Gastroesophageal sphincter (tissue), 4 donors: ENCODE data around the gene COMP. TPM values are rescaled to one million over a fixed set of nuclear protein-coding genes. Genes with fewer than 3 reads are reported as not detected.
A peak's percentile ranks its signal among the peaks of the same experiment; 100 is the strongest.

ENCODE experiments used
- ATAC-seq: fragments of 150-250 bp; one replicate; pipeline ENCODE4 v1.9.1; 2016; ENCODE audit warnings: mild to moderate bottlenecking, moderate library complexity
- H3K27ac ChIP-seq, 4 donors: fragments of 200-600 bp; sonication (generic) in 3 of 4; 1 replicate in 3 of 4; 2 replicates in 1 of 4; pipeline ENCODE4 v1.5.1; 2016 to 2019
- H3K27me3 ChIP-seq: fragments of 200-600 bp; sonication (generic); one replicate; pipeline ENCODE4 v1.5.1; 2019
- H3K36me3 ChIP-seq, 2 donors: fragments of 200-600 bp; sonication (generic); one replicate each; pipeline ENCODE4 v1.5.1; 2019; ENCODE audit warnings: control low read depth in 1 of 2
- H3K4me1 ChIP-seq, 3 donors: fragments of 200-600 bp; sonication (generic); 1 replicate in 2 of 3; 2 replicates in 1 of 3; pipeline ENCODE4 v1.5.1; 2016 to 2019; ENCODE audit warnings: control low read depth in 2 of 3
- H3K4me3 ChIP-seq, 2 donors: fragments of 200-600 bp; sonication (generic); one replicate each; pipeline ENCODE4 v1.5.1; 2019; ENCODE audit warnings: mild to moderate bottlenecking in 1 of 2, moderate library complexity in 1 of 2
- H3K9me3 ChIP-seq, 3 donors: fragments of 200-600 bp; sonication (generic); one replicate each; pipeline ENCODE4 v1.5.1; 2017 to 2019; ENCODE audit warnings: control low read depth in 2 of 3
- EP300 ChIP-seq: sonication (generic); formaldehyde crosslinking; IDR thresholded peaks from one replicate; pipeline ENCODE4 v1.6.1; 2017; ENCODE audit warnings: antibody characterized with exemption, mild to moderate bottlenecking
- POLR2A ChIP-seq, 2 donors: fragments of 450-650 bp; IDR thresholded peaks; one replicate each; pipeline ENCODE4 v1.6.1; 2017; ENCODE audit warnings: antibody characterized with exemption in 2 of 2, mild to moderate bottlenecking in 2 of 2, moderate library complexity in 1 of 2
- POLR2AphosphoS5 ChIP-seq: sonication (generic); formaldehyde crosslinking; IDR thresholded peaks from one replicate; pipeline ENCODE4 v1.6.1; 2017; ENCODE audit warnings: antibody characterized with exemption
- WGBS, 2 donors: methylation state at CpG; one replicate each; pipeline ENCODE4 v1.1.5; 2018; ENCODE audit warnings: low coverage in 1 of 2; 5-methylcytosine and 5-hydroxymethylcytosine counted together
- total RNA-seq, 4 donors: library from RNA; depleted of rRNA; stranded (reverse); fragments of >200 nt; gene quantifications; one replicate each; pipeline ENCODE4 v1.1.0, GENCODE V29; 2016
- TF ChIP-seq, protein P1 (sequence below), 4 experiments: fragments of 200-600 bp in 2 of 4; fragments of 450-650 bp in 2 of 4; sonication (generic) in 1 of 4; IDR thresholded peaks; one replicate each; pipeline ENCODE4 v1.5.1; 2017 to 2019; ENCODE audit warnings: antibody characterized with exemption in 4 of 4, mild to moderate bottlenecking in 2 of 4, moderate library complexity in 2 of 4

Gene COMP
- total RNA-seq, 4 donors from 2014 or later: 0.40 to 4.4 (median 0.50) TPM

DNA sequence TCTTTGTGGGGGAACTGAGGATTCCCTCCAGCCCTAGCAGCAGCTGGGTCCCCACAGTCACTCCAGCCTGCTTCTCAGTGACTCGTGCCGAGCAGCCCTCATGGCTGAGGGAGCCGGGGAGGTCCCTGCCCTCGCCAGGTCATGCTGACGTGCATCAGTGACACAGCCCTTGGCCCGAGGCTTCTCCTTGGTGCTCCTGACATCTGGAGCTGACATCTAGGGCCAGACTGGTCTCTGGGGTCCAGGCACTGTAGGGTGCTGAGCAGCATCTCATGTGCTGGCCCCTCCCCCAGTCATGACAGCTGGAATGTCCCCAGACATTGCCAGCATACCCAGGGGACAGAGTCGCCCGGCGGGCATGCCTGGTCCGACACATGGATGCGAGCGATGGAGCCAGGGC is 14.4 kb downstream of the COMP start:
- peaks cover 0 to 9% (median 0%) of the 10 kb centered on the region in 3 donors for H3K4me1 ChIP-seq
- H3K36me3 ChIP-seq: peaks cover 0 to 35% of the 10 kb centered on the region in 2 donors
- H3K4me3 ChIP-seq: no peak overlapping the region
- no peak overlapping the region for H3K27ac ChIP-seq
- H3K27me3 ChIP-seq: peaks cover 7% of the 10 kb centered on the region
- no peak for TF ChIP-seq POLR2A (IDR thresholded peaks at IDR 0.05)
- no peak for TF ChIP-seq POLR2AphosphoS5
- TF ChIP-seq EP300: no peak
- TF ChIP-seq, protein P1, sequence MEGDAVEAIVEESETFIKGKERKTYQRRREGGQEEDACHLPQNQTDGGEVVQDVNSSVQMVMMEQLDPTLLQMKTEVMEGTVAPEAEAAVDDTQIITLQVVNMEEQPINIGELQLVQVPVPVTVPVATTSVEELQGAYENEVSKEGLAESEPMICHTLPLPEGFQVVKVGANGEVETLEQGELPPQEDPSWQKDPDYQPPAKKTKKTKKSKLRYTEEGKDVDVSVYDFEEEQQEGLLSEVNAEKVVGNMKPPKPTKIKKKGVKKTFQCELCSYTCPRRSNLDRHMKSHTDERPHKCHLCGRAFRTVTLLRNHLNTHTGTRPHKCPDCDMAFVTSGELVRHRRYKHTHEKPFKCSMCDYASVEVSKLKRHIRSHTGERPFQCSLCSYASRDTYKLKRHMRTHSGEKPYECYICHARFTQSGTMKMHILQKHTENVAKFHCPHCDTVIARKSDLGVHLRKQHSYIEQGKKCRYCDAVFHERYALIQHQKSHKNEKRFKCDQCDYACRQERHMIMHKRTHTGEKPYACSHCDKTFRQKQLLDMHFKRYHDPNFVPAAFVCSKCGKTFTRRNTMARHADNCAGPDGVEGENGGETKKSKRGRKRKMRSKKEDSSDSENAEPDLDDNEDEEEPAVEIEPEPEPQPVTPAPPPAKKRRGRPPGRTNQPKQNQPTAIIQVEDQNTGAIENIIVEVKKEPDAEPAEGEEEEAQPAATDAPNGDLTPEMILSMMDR (IDR thresholded peaks at IDR 0.05): no peak
- ATAC-seq: no peak
- H3K9me3 ChIP-seq: no peaks in the 10 kb centered on the region
- 63% methylated on average over 6 of the region's 12 CpGs; no CpG with 5 or more reads in 1 of the 2 donors for WGBS, 2 donors

DNA sequence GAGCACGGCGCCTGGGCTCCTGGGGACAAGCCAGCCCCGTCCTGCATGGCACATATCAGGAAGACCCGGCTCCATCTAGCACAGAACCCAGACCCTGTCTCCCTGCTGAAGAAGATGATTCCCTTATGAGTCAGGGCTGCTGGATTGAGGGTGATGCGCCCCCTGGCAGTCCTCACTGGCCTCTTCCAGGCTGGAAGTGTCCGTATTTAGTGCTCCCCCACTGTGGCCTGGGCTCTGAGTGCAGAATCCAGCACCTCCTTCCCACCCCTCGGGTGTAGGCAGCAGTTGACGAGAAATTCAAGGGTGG is 14.9 kb downstream of the COMP start:
- Histone ChIP-seq H3K27me3 (peaks cover 7% of the 10 kb centered on the region), H3K27ac (no peak overlapping the region), H3K4me1 (peaks cover 0 to 9% (median 0%) of the 10 kb centered on the region in 3 donors), H3K9me3 (no peaks in the 10 kb centered on the region), H3K4me3 (no peak overlapping the region), H3K36me3 (peaks cover 0 to 40% of the 10 kb centered on the region in 2 donors)
- no peak for ATAC-seq
- WGBS, 2 donors: no CpG with 5 or more reads among the region's 8 CpGs
- TF ChIP-seq EP300 (no peak), POLR2AphosphoS5 (no peak), POLR2A (IDR thresholded peaks at IDR 0.05) (no peak)
- TF ChIP-seq, protein P1 (IDR thresholded peaks at IDR 0.05): peak in 1 of 4 experiments; percentile 14

DNA sequence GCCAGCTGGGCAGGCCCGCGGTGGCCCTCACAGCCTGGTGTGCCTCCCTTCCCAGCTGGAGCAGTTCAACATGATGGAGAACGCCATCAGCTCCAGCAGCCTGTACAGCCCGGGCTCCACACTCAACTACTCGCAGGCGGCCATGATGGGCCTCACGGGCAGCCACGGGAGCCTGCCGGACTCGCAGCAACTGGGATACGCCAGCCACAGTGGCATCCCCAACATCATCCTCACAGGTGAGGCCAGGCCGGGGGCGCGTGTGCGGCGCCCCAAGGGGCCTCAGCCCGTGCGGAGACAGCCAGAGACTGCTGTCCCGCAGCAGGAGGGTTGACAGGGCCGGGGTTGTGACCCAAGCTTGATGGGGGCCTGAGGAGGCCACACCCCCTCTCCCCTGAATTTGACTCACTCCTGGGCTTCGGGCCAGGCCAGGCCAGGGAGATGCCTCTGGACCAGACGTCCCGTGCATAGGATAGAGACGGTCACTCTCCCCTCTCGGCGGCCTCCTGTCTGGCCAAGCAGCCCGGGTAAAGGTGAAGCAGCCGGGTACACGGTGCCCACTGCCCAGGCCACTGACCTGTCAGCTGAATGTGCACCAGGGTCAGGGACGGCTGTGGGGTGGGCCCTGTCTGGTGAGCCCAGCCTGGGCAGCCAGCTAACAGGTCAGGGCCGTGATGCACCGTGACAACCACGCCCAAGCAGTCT is 15.4 kb downstream of the COMP start:
- ATAC-seq: no peak
- no CpG with 5 or more reads among the region's 33 CpGs for WGBS, 2 donors
- TF ChIP-seq EP300: no peak
- TF ChIP-seq POLR2AphosphoS5: no peak
- no peak for TF ChIP-seq POLR2A (IDR thresholded peaks at IDR 0.05)
- TF ChIP-seq, protein P1 (IDR thresholded peaks at IDR 0.05): no peak

DNA sequence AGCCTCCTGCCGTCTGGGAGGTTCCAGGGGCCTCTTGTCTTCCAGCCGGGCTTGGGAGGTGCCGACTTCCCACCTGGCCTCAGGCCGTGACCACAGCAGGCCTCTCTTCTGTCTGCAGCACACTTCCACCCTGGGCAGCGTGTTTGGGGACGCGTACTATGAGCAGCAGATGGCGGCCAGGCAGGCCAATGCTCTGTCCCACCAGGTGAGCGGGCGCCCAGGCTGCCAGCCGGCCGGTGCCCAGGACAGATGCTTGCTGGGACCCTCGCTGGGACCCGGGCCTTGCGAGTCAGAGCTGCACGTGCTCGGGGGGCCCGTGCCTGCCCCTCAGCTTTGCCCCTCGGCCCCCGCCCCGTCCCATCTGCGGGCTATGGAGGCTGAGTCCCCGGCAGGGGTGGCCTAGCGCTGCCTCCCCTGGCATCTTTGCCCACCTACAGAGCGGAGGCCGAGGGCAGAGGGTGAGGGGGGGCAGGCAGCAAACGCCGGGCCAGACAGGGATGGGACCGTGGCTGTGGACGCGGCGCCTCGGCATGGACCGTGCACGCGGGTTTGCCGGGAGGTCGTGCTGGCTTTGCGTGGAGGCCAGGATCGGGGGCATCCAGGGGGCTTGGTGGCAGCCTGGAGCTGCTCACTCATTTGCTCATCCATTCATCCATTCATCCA is 16.2 kb downstream of the COMP start:
- no peak overlapping the region for H3K4me3 ChIP-seq
- peaks cover 0 to 9% (median 0%) of the 10 kb centered on the region in 3 donors for H3K4me1 ChIP-seq
- peaks cover 0 to 47% of the 10 kb centered on the region in 2 donors for H3K36me3 ChIP-seq
- WGBS, 2 donors: 91% methylated on average over 8 of the region's 40 CpGs; no CpG with 5 or more reads in 1 of the 2 donors
- TF ChIP-seq, protein P1 (IDR thresholded peaks at IDR 0.05): no peak
- no peak for TF ChIP-seq EP300
- TF ChIP-seq POLR2AphosphoS5: no peak
- no peak for TF ChIP-seq POLR2A (IDR thresholded peaks at IDR 0.05)
- no peak for ATAC-seq
- H3K27ac ChIP-seq: no peak overlapping the region
- H3K9me3 ChIP-seq: no peaks in the 10 kb centered on the region
- H3K27me3 ChIP-seq: peaks cover 7% of the 10 kb centered on the region

More for the DNA sequence above, 15.4 kb downstream of the COMP start:
- Histone ChIP-seq H3K4me3 (no peak overlapping the region), H3K4me1 (peaks cover 0 to 9% (median 0%) of the 10 kb centered on the region in 3 donors), H3K27ac (no peak overlapping the region), H3K36me3 (peaks cover 0 to 43% of the 10 kb centered on the region in 2 donors), H3K9me3 (no peaks in the 10 kb centered on the region), H3K27me3 (peaks cover 7% of the 10 kb centered on the region)
